ENCODE data around the gene BBC3.

Gene BBC3

GRCh38 chr19:47274071-47274890 lies 43.3 kb upstream of the BBC3 start, which contains the start of gene INAFM1:
Gene INAFM1, plus strand, starts transcription at chr19:47274885. Its CDS starts 35 bp downstream, at chr19:47274920.
- H3K4me1 ChIP-seq (ENCODE audit: control insufficient read depth in 1 of 2, insufficient read depth in 1 of 2, low read depth in 1 of 2, low read length in 1 of 2), result peaks cover 34 to 41% of the 10 kb centered on the region in 2 experiments
- no peak for TF ChIP-seq CTCF (IDR thresholded peaks at IDR 0.05)
- peaks cover 5% of the 10 kb centered on the region for H3K27me3 ChIP-seq
- peak within 1 kb of the TSS; percentile 97 for H3K27ac ChIP-seq
- H3K36me3 ChIP-seq, result peaks cover 26% of the 10 kb centered on the region
- H3K4me3 ChIP-seq (ENCODE audit: low read depth in 1 of 2, low read length in 1 of 2), result peak within 1 kb of the TSS; percentile 62 to 72
- no peaks in the 10 kb centered on the region for H3K9me3 ChIP-seq

GRCh38 chr19:47273313-47274070 lies 42.5 kb upstream of the BBC3 start:
- peak overlapping the region; percentile 97 for H3K27ac ChIP-seq
- no peaks in the 10 kb centered on the region for H3K9me3 ChIP-seq
- peaks cover 34 to 41% of the 10 kb centered on the region in 2 experiments for H3K4me1 ChIP-seq (ENCODE audit: control insufficient read depth in 1 of 2, insufficient read depth in 1 of 2, low read depth in 1 of 2, low read length in 1 of 2)
- peak overlapping the region; percentile 62 to 72 for H3K4me3 ChIP-seq (ENCODE audit: low read depth in 1 of 2, low read length in 1 of 2)
- peaks cover 32% of the 10 kb centered on the region for H3K36me3 ChIP-seq
- no peak for TF ChIP-seq CTCF (IDR thresholded peaks at IDR 0.05)
- peaks cover 5% of the 10 kb centered on the region for H3K27me3 ChIP-seq

- Histone ChIP-seq H3K9me3 (no peaks in the 10 kb centered on the region), H3K4me1 (ENCODE audit: control insufficient read depth in 1 of 2, insufficient read depth in 1 of 2, low read depth in 1 of 2, low read length in 1 of 2) (peaks cover 34 to 41% of the 10 kb centered on the region in 2 experiments), H3K4me3 (ENCODE audit: low read depth in 1 of 2, low read length in 1 of 2) (peak overlapping the region; percentile 62 to 72), H3K27me3 (peaks cover 5% of the 10 kb centered on the region), H3K36me3 (peaks cover 40% of the 10 kb centered on the region), H3K27ac (peak overlapping the region; percentile 97)
- no peak for TF ChIP-seq CTCF (IDR thresholded peaks at IDR 0.05)
Measured at GRCh38 chr19:47272448-47273312, 41.7 kb upstream of the BBC3 start.

GRCh38 chr19:47271949-47272348 lies 41.0 kb upstream of the BBC3 start:
- Histone ChIP-seq H3K9me3 (no peaks in the 10 kb centered on the region), H3K27me3 (peaks cover 5% of the 10 kb centered on the region), H3K36me3 (peaks cover 47% of the 10 kb centered on the region), H3K4me1 (ENCODE audit: control insufficient read depth in 1 of 2, insufficient read depth in 1 of 2, low read depth in 1 of 2, low read length in 1 of 2) (peaks cover 34 to 41% of the 10 kb centered on the region in 2 experiments), H3K4me3 (ENCODE audit: low read depth in 1 of 2, low read length in 1 of 2) (no peak overlapping the region), H3K27ac (peak overlapping the region; percentile 97)
- TF ChIP-seq CTCF (IDR thresholded peaks at IDR 0.05), result no peak

GRCh38 chr19:47270408-47270807 lies 39.4 kb upstream of the BBC3 start:
- no peak overlapping the region for H3K27ac ChIP-seq
- peaks cover 63% of the 10 kb centered on the region for H3K36me3 ChIP-seq
- no peaks in the 10 kb centered on the region for H3K9me3 ChIP-seq
- H3K4me3 ChIP-seq (ENCODE audit: low read depth in 1 of 2, low read length in 1 of 2), result no peak overlapping the region
- peaks cover 2% of the 10 kb centered on the region for H3K27me3 ChIP-seq
- peaks cover 29 to 33% of the 10 kb centered on the region in 2 experiments for H3K4me1 ChIP-seq (ENCODE audit: control insufficient read depth in 1 of 2, insufficient read depth in 1 of 2, low read depth in 1 of 2, low read length in 1 of 2)
- TF ChIP-seq CTCF (IDR thresholded peaks at IDR 0.05), result no peak
